Panc1 (cell line): ENCODE measurements around the gene ACSL5.

Experiments
- POLR2AphosphoS5 ChIP-seq: IDR thresholded peaks from 2 replicates; pipeline ENCODE4 v1.6.1; 2012; ENCODE audit warnings: mild to moderate bottlenecking, low read depth, low read length, moderate library complexity
- SIN3A ChIP-seq: IDR thresholded peaks from 2 replicates; pipeline ENCODE4 v1.6.1; 2012; ENCODE audit warnings: low read depth, mild to moderate bottlenecking, low read length, moderate library complexity, borderline replicate concordance; ENCODE audit not compliant: insufficient read depth
- TCF7L2 ChIP-seq: IDR thresholded peaks from 2 replicates; pipeline ENCODE4 v1.6.1; 2011; ENCODE audit warnings: mild to moderate bottlenecking, low read depth, low read length, inconsistent platforms
- TF ChIP-seq, protein P1 (sequence below): fragments of 450-650 bp; IDR thresholded peaks from 2 replicates; pipeline ENCODE4 v1.5.1; 2017; ENCODE audit warnings: mild to moderate bottlenecking
- TF ChIP-seq, protein P2 (sequence below), 2 experiments: IDR thresholded peaks; 2 replicates each; pipeline ENCODE4 v1.6.1; 2011 to 2012; ENCODE audit warnings: low read depth in 2 of 2, control low read depth in 1 of 2, low read length in 1 of 2, mild to moderate bottlenecking in 1 of 2, moderate library complexity in 1 of 2; ENCODE audit not compliant: insufficient read depth in 1 of 2

DNA sequence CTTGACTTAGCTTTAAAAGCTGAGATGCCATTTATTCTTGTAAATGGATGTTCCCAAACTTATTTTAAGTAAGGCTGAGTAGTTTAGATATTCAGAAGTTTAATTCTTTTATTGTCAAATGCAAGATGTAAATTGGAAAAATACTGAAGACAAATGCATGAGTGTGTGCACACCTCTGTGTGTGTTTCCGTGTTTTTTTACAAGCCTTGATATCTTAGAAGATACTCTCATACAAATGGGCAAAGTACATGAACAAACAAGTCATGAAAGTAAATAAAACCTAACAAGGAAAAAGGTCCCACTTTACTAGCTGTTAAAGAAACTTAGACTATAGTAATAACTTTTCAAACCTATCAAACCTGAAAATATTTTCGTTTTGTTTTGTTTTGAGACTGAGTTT lies 29.0 kb downstream of the ACSL5 start:
- TF ChIP-seq, protein P1, sequence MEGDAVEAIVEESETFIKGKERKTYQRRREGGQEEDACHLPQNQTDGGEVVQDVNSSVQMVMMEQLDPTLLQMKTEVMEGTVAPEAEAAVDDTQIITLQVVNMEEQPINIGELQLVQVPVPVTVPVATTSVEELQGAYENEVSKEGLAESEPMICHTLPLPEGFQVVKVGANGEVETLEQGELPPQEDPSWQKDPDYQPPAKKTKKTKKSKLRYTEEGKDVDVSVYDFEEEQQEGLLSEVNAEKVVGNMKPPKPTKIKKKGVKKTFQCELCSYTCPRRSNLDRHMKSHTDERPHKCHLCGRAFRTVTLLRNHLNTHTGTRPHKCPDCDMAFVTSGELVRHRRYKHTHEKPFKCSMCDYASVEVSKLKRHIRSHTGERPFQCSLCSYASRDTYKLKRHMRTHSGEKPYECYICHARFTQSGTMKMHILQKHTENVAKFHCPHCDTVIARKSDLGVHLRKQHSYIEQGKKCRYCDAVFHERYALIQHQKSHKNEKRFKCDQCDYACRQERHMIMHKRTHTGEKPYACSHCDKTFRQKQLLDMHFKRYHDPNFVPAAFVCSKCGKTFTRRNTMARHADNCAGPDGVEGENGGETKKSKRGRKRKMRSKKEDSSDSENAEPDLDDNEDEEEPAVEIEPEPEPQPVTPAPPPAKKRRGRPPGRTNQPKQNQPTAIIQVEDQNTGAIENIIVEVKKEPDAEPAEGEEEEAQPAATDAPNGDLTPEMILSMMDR, result no peak
- TF ChIP-seq POLR2AphosphoS5 (no peak), SIN3A (no peak), TCF7L2 (no peak)
- TF ChIP-seq, protein P2, sequence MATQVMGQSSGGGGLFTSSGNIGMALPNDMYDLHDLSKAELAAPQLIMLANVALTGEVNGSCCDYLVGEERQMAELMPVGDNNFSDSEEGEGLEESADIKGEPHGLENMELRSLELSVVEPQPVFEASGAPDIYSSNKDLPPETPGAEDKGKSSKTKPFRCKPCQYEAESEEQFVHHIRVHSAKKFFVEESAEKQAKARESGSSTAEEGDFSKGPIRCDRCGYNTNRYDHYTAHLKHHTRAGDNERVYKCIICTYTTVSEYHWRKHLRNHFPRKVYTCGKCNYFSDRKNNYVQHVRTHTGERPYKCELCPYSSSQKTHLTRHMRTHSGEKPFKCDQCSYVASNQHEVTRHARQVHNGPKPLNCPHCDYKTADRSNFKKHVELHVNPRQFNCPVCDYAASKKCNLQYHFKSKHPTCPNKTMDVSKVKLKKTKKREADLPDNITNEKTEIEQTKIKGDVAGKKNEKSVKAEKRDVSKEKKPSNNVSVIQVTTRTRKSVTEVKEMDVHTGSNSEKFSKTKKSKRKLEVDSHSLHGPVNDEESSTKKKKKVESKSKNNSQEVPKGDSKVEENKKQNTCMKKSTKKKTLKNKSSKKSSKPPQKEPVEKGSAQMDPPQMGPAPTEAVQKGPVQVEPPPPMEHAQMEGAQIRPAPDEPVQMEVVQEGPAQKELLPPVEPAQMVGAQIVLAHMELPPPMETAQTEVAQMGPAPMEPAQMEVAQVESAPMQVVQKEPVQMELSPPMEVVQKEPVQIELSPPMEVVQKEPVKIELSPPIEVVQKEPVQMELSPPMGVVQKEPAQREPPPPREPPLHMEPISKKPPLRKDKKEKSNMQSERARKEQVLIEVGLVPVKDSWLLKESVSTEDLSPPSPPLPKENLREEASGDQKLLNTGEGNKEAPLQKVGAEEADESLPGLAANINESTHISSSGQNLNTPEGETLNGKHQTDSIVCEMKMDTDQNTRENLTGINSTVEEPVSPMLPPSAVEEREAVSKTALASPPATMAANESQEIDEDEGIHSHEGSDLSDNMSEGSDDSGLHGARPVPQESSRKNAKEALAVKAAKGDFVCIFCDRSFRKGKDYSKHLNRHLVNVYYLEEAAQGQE (IDR thresholded peaks at IDR 0.05; ENCODE audit: insufficient read depth in 1 of 2, low read depth in 2 of 2, low read length in 1 of 2), result no peak
